Psoas muscle (tissue), 8 donors: ENCODE results near the gene UACA. TPM values are rescaled to one million over a fixed set of nuclear protein-coding genes. Genes with fewer than 3 reads are reported as not detected.
A peak's percentile ranks its signal among the peaks of the same experiment; 100 is the strongest.

ENCODE experiments used
- ATAC-seq, 4 donors: fragments of 200-7000 bp; cut with Tn5 transposase; one replicate each; pipeline ENCODE4 v1.9.1; 2020; ENCODE audit warnings: moderate library complexity in 3 of 4, mild to moderate bottlenecking in 2 of 4
- DNase-seq, 2 donors: peaks; one replicate each; pipeline ENCODE4 v3.0.0-alpha.2; 2020
- H3K27ac ChIP-seq: fragments of 200-600 bp; one replicate; pipeline ENCODE4 v1.8.0; 2022
- H3K27me3 ChIP-seq, 3 donors: fragments of 200-600 bp in 1 of 3; one replicate each; pipeline versions ENCODE4 v1.6.1 to v1.8.0; 2013 to 2022; ENCODE audit warnings: low read length in 2 of 3, mild to moderate bottlenecking in 2 of 3, moderate library complexity in 1 of 3; ENCODE audit not compliant: insufficient read depth in 3 of 3
- H3K36me3 ChIP-seq, 2 donors: fragments of 200-600 bp in 1 of 2; one replicate each; pipeline versions ENCODE4 v1.6.1 to v1.8.0; 2013 to 2022; ENCODE audit warnings: low read depth in 1 of 2, mild to moderate bottlenecking in 1 of 2, moderate library complexity in 1 of 2; ENCODE audit not compliant: insufficient read depth in 1 of 2
- H3K4me1 ChIP-seq: fragments of 200-600 bp; one replicate; pipeline ENCODE4 v1.8.0; 2022
- H3K4me3 ChIP-seq: fragments of 200-600 bp; one replicate; pipeline ENCODE4 v1.8.0; 2022; ENCODE audit warnings: mild to moderate bottlenecking
- H3K9me3 ChIP-seq: fragments of 200-600 bp; one replicate; pipeline ENCODE4 v1.8.0; 2022
- WGBS, 3 donors: extraction: QIAGEN DNeasy Blood & Tissue Kit; methylation state at CpG; one replicate each; pipeline versions ENCODE4 v1.1.6 to v1.1.7; 2013; 5-methylcytosine and 5-hydroxymethylcytosine counted together
- intact Hi-C, 2 donors: fragments of 100-400 bp; cut with DNase I; formaldehyde crosslinking; loops; one replicate each; pipeline versions ENCODE4 v1.11.0 to v1.14.2; 2022
- polyA plus RNA-seq, 3 donors: library from polyadenylated mRNA; stranded (reverse); fragments of 200-250 nt; gene quantifications; one replicate each; pipeline ENCODE4 v1.2.3, GENCODE V29; 2013
- total RNA-seq, 4 donors: library from RNA; stranded (reverse); fragmentation: NEBNext Ultra II Directional in 2 of 4; extraction: Animal tissue kit (Norgen Biotek cat#: 25700) in 2 of 4; gene quantifications; one replicate each; pipeline versions ENCODE4 v1.2.1 to v1.2.4, GENCODE V29; 2021 to 2023
- TF ChIP-seq, protein P1 (sequence below): fragments of 200-600 bp; IDR thresholded peaks from one replicate; pipeline ENCODE4 v1.8.0; 2022; ENCODE audit warnings: antibody characterized with exemption
- donor health status: healthy with polysubstance abuse.
- donor health status: DM: no; HTN: no; CAD: no; lungs with moderate emphysema.
- donor health status: Bipolar disorder and iron deficiency.
- donor health status: healthy.
- donor health status: DM: yes; HTN: yes; CAD: no.
- donor health status: DM: no; HTN: no; CAD: no.
- donor health status: DM: no; HTN: no; CAD: no.
- donor health status: DM: yes; HTN: yes; CAD: no.

UACA gene
- total and polyA plus RNA-seq, 7 donors: 17.0 to 426 (median 138) TPM

DNA sequence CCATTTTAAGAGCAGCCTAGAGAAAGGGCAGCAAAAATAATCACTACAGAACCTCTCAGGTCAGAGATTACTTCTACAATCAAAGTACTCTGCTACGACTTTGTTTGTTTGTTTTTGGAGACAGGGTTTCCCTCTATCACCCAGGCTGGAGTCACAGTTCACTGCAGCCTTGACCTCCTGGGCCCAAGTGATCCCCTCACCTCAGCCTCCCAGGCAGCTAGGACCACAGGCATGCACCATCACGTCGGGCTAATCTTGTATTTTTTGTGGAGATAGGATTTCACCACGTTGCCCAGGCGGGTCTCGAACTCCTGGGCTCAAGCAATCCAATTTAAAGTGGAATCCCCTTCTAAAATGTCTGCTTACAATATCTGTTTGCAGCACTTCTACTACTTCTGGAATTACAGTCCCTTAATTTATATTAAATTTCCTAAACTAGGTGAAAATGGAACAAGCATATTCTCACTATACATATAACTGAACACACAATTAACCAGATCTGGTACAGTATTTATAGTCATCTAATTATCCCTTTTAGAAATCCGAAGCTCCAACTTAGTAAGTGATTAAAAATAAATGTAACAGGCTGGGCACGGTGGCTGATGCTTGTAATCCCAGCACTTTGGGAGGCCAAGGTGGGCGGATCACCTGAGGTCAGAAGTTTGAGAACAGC lies 4.4 kb downstream of the UACA start:
- no peak for ATAC-seq
- Histone ChIP-seq H3K4me3 (peak overlapping the region; percentile 36), H3K27ac (peak overlapping the region; percentile 70), H3K27me3 (no peaks in the 10 kb centered on the region), H3K36me3 (peaks cover 0 to 3% of the 10 kb centered on the region in 2 donors), H3K4me1 (peaks cover 46% of the 10 kb centered on the region), H3K9me3 (no peaks in the 10 kb centered on the region)
- 22 to 44% (median 25%) methylated on average over 9 of the region's 9 CpGs for WGBS, 3 donors
- intact Hi-C loops: no loop called here
- TF ChIP-seq, protein P1, sequence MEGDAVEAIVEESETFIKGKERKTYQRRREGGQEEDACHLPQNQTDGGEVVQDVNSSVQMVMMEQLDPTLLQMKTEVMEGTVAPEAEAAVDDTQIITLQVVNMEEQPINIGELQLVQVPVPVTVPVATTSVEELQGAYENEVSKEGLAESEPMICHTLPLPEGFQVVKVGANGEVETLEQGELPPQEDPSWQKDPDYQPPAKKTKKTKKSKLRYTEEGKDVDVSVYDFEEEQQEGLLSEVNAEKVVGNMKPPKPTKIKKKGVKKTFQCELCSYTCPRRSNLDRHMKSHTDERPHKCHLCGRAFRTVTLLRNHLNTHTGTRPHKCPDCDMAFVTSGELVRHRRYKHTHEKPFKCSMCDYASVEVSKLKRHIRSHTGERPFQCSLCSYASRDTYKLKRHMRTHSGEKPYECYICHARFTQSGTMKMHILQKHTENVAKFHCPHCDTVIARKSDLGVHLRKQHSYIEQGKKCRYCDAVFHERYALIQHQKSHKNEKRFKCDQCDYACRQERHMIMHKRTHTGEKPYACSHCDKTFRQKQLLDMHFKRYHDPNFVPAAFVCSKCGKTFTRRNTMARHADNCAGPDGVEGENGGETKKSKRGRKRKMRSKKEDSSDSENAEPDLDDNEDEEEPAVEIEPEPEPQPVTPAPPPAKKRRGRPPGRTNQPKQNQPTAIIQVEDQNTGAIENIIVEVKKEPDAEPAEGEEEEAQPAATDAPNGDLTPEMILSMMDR: no peak
- DNase-seq: no peak

DNA sequence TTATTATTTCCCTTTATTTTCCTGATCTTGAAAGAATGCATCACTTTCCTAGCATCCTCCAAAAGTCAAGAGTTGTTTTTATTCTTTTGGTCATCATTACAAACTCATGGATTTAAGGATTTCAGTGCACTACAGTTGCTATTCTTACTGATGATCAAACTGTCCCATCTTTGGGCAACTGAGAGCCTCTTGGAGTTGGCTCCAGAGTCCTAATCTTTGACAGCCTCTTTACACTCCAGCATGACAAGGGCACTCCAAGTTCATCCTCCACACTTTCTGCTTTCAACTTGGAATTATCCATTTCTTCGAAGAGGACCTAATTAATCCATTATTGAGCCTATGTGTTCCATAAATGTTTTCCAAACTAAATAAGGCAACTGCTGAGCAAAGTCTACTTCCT lies 5.7 kb downstream of the UACA start:
- Histone ChIP-seq H3K4me1 (peaks cover 58% of the 10 kb centered on the region), H3K4me3 (no peak overlapping the region), H3K27ac (peak overlapping the region; percentile 0), H3K27me3 (no peaks in the 10 kb centered on the region), H3K9me3 (no peaks in the 10 kb centered on the region), H3K36me3 (peaks cover 0 to 3% of the 10 kb centered on the region in 2 donors)
- ATAC-seq (no peak), DNase-seq (no peak)
- intact Hi-C loops: no loop called here
- TF ChIP-seq, protein P1: no peak
- WGBS, 3 donors: 75 to 83% (median 82%) methylated on average over 1 of the region's 1 CpG

DNA sequence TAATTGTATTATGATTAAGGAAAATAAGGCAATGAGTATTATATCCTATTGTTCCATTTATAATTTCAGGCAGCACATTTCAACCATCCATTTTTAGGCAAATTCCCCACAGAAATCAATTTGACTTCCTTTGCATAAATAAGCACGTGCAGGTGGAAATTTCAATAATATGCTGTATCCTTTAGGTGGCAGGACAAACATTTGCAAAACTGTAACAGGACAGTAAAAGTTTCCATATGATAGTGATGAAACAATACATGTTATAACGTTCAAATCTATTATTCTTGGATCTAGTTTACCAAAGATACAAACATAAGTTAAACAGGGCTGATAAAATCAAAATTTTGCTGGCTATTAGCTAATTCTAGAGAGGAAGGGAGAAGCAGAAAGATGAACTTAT lies 8.5 kb downstream of the UACA start:
- 46 to 63% (median 57%) methylated on average over 2 of the region's 2 CpGs for WGBS, 3 donors
- Histone ChIP-seq H3K9me3 (no peaks in the 10 kb centered on the region), H3K27me3 (no peaks in the 10 kb centered on the region), H3K36me3 (peaks cover 0 to 3% of the 10 kb centered on the region in 2 donors), H3K4me3 (no peak overlapping the region), H3K4me1 (peaks cover 69% of the 10 kb centered on the region), H3K27ac (peak overlapping the region; percentile 3)
- DNase-seq: no peak
- intact Hi-C loops: no loop called here
- TF ChIP-seq, protein P1: no peak
- ATAC-seq: no peak

DNA sequence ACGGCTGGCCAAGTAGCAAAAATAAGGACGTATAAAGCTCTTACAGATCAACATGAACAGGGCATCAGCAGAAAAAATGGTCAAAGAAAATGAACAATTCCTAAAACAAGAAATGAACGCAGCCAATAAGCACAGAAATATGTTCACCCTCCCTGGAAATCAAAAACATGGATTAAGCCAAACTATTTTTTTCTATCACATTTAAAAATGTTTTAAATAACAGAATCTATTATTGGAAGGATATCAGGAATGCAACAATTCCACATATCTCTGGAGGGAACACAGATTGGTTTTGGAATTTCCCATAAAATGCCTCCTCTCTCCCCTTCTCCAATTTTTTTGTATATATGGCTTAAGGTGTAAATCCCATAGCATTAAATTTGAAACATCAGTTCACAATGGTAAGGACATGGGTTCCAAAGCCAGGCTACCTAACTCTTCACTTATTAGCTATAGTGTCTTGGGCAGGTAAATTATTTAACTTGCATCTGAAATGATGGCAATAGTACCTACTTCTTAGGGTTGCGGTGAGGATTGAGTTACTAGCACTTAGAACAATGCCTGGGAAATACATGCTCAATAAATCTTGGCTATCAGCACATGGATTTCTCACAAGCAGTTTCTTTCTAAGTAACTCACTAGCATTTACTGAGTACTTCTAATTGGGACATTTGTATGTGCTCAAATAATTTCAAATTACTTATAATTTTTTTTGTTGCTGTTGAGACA lies 10.1 kb downstream of the UACA start:
- intact Hi-C loops: no loop called here
- DNase-seq (no peak), ATAC-seq (no peak)
- TF ChIP-seq, protein P1: no peak
- Histone ChIP-seq H3K27me3 (no peaks in the 10 kb centered on the region), H3K4me3 (no peak overlapping the region), H3K36me3 (peaks cover 0 to 3% of the 10 kb centered on the region in 2 donors), H3K9me3 (no peaks in the 10 kb centered on the region), H3K4me1 (peaks cover 66% of the 10 kb centered on the region), H3K27ac (peak overlapping the region; percentile 65)
- 47 to 55% (median 47%) methylated on average over 4 of the region's 4 CpGs for WGBS, 3 donors
